Fibroblast of villous mesenchyme (primary cell): ENCODE results near the gene ZSCAN22. TPM values are rescaled to one million over a fixed set of nuclear protein-coding genes. Genes with fewer than 3 reads are reported as not detected.

Experiments used
- DNase-seq: peaks from one replicate; pipeline ENCODE4 v3.0.0-alpha.2; 2010; ENCODE audit warnings: low read depth
- H3K4me3 ChIP-seq: 2 replicates; pipeline ENCODE4 v1.5.1; 2011; ENCODE audit warnings: low read depth, mild to moderate bottlenecking, low read length
- CTCF ChIP-seq: IDR thresholded peaks from 2 replicates; pipeline ENCODE4 v1.5.1; 2012; ENCODE audit warnings: low read depth, mild to moderate bottlenecking, low read length; ENCODE audit not compliant: insufficient read depth
- total RNA-seq: library from RNA; depleted of rRNA; stranded (reverse); fragments of >200 nt; gene quantifications from 2 replicates; pipeline ENCODE4 v1.2.3, GENCODE V29; 2012

ZSCAN22 gene
- 2.6 and 3.0 TPM in 2 replicates for total RNA-seq

GRCh38 chr19:58326914-58327726 is at the start of gene ZSCAN22:
TSS of gene ZSCAN22 (plus strand) at chr19:58326994. CDS start at chr19:58334803, 7,809 bp downstream.
- no peak for TF ChIP-seq CTCF
- DNase-seq, result peak; percentile 96

GRCh38 chr19:58277197-58277596 is 49.6 kb upstream of the ZSCAN22 start:
- H3K4me3 ChIP-seq, result no peak overlapping the region
- no peak for DNase-seq
- no peak for TF ChIP-seq CTCF

More at GRCh38 chr19:58326914-58327726, at the start of gene ZSCAN22:
- H3K4me3 ChIP-seq, result peak within 1 kb of the TSS; percentile 87

GRCh38 chr19:58277748-58278540 is 48.9 kb upstream of the ZSCAN22 start:
- no peak for TF ChIP-seq CTCF
- no peak for DNase-seq

DNA sequence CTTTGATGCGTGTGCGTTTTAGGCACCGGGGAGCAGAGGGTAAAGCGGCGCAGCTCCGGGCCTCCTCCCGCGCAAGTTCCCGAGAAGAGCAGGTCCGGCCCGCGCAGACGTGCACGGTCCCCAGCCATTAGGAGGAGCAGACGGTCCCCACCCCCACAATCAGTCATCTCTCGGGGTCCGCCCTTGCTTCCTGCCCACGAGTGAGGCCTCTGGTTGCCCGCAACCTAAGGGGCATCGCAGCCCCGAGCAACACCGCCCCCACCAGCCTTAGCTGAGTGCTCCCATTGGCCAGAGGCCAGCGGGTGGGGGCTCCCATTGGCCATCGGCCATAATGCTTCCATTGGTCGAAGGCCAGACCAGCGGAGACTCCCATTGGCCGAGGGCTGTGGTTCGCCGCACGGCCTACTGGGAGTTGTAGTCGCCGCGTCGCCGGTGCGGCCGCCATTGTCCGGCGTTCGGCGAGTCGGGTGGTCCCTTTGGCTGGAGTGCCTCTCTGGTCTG is 48.2 kb upstream of the ZSCAN22 start, which contains the start of gene ZNF8:
Gene ZNF8 (plus strand): TSS at position 415 of the 501 bp plus-strand sequence. CDS start 127 bp downstream, outside the sequence.
- peak; percentile 99 for DNase-seq
- no peak for TF ChIP-seq CTCF
- peak within 1 kb of the TSS; percentile 94 for H3K4me3 ChIP-seq

More at GRCh38 chr19:58277748-58278540, 48.9 kb upstream of the ZSCAN22 start:
- H3K4me3 ChIP-seq, result peak overlapping the region; percentile 94

GRCh38 chr19:58279042-58279924 is 47.5 kb upstream of the ZSCAN22 start:
- peak overlapping the region; percentile 94 for H3K4me3 ChIP-seq
- TF ChIP-seq CTCF, result no peak
- peak; percentile 70 for DNase-seq

- no peak for TF ChIP-seq CTCF
- peak overlapping the region; percentile 94 for H3K4me3 ChIP-seq
- no peak for DNase-seq
Measured at GRCh38 chr19:58279925-58280316, 46.9 kb upstream of the ZSCAN22 start.
